Glomerular visceral epithelial cell (primary cell): ENCODE measurements around the gene CCDC12.

Source experiments
- DNase-seq: peaks from one replicate; pipeline ENCODE4 v3.0.0-alpha.2; 2016; ENCODE audit errors: extremely low spot score

CCDC12 gene

GRCh38 chr3:46907271-46907670 lies 69.3 kb downstream of the CCDC12 start:
- DNase-seq: no peak

- no peak for DNase-seq
Measured at GRCh38 chr3:46906471-46907058, 70.0 kb downstream of the CCDC12 start.

- DNase-seq: no peak
Measured at GRCh38 chr3:46905661-46906451, 70.7 kb downstream of the CCDC12 start.

- DNase-seq: no peak
Measured at GRCh38 chr3:46905213-46905560, 71.4 kb downstream of the CCDC12 start.

GRCh38 chr3:46904303-46905212 lies 72.0 kb downstream of the CCDC12 start:
- DNase-seq: no peak

GRCh38 chr3:46903341-46904302 lies 72.9 kb downstream of the CCDC12 start:
- peak; percentile 69 for DNase-seq

GRCh38 chr3:46902188-46902631 lies 74.3 kb downstream of the CCDC12 start:
- no peak for DNase-seq

GRCh38 chr3:46901591-46902187 lies 74.9 kb downstream of the CCDC12 start:
- DNase-seq: no peak

GRCh38 chr3:46901061-46901460 lies 75.5 kb downstream of the CCDC12 start:
- no peak for DNase-seq

GRCh38 chr3:46900356-46900755 lies 76.2 kb downstream of the CCDC12 start:
- no peak for DNase-seq

GRCh38 chr3:46900007-46900292 lies 76.6 kb downstream of the CCDC12 start:
- no peak for DNase-seq

- DNase-seq: no peak
Measured at GRCh38 chr3:46899151-46900006, 77.2 kb downstream of the CCDC12 start.

GRCh38 chr3:46898321-46899150 lies 78.0 kb downstream of the CCDC12 start:
- no peak for DNase-seq

- no peak for DNase-seq
Measured at GRCh38 chr3:46897829-46898320, 78.7 kb downstream of the CCDC12 start.

- DNase-seq: no peak
Measured at GRCh38 chr3:46897031-46897430, 79.5 kb downstream of the CCDC12 start.

GRCh38 chr3:46896386-46896785 lies 80.2 kb downstream of the CCDC12 start:
- DNase-seq: no peak

- no peak for DNase-seq
Measured at GRCh38 chr3:46895761-46896160, 80.8 kb downstream of the CCDC12 start.

GRCh38 chr3:46895204-46895660 lies 81.3 kb downstream of the CCDC12 start:
- peak; percentile 59 for DNase-seq

GRCh38 chr3:46894256-46894655 lies 82.3 kb downstream of the CCDC12 start:
- DNase-seq: no peak
